ENCODE results near the gene PTGDR. TPM values are rescaled to one million over a fixed set of nuclear protein-coding genes. Genes with fewer than 3 reads are reported as not detected.

The PTGDR gene
- total and polyA plus RNA-seq, 2 of the 8 experiments (the other 6 are each of a cell fraction or from before 2014, with no cell fraction given), result 0.22 to 0.83 TPM

- ChIA-PET POLR2A (ENCODE audit: partially characterized antibody) (no interaction called here), CTCF (ENCODE audit: partially characterized antibody) (no interaction called here)
- H3K9ac ChIP-seq (replicated peaks in 1 of 4; ENCODE audit: extremely low read depth in 1 of 4, low read depth in 3 of 4, low read length in 3 of 4), result no peak overlapping the region
- H3K36me3 ChIP-seq (ENCODE audit: control insufficient read depth in 2 of 4, insufficient read depth in 4 of 4, low read length in 3 of 4), result no peaks in the 10 kb centered on the region
- H2BK5ac ChIP-seq (ENCODE audit: low read depth, low read length), result no peak overlapping the region
- H3K79me2 ChIP-seq (ENCODE audit: control insufficient read depth in 1 of 2, insufficient read depth in 2 of 2, low read length in 2 of 2), result no peaks in the 10 kb centered on the region
- no peak overlapping the region for H2BK15ac ChIP-seq (ENCODE audit: low read length)
- H2BK20ac ChIP-seq (ENCODE audit: low read length), result no peak overlapping the region
- H3K79me1 ChIP-seq (ENCODE audit: low read depth, low read length), result no peaks in the 10 kb centered on the region
- H2BK120ac ChIP-seq (replicated peaks; ENCODE audit: low read depth, low read length), result no peak overlapping the region
- H3K4me2 ChIP-seq (ENCODE audit: insufficient read depth in 1 of 2, low read depth in 2 of 2, low read length in 2 of 2), result peak overlapping the region; percentile 96 to 99; a peak in 1 of 4 replicates
- H3K27me3 ChIP-seq (replicated peaks in 1 of 4; ENCODE audit: control insufficient read depth in 3 of 4, extremely low read depth in 1 of 4, insufficient read depth in 3 of 4, low read length in 3 of 4), result peaks cover 33 to 49% (median 45%) of the 10 kb centered on the region in 4 experiments
- H4K5ac ChIP-seq (ENCODE audit: insufficient read length, low read depth, low read length), result no peak overlapping the region
- no peak overlapping the region for H3K18ac ChIP-seq (ENCODE audit: extremely low read depth, low read length)
- H3K23ac ChIP-seq (ENCODE audit: insufficient read length), result no peak overlapping the region
- TF ChIP-seq RNF2 (IDR thresholded peaks at IDR 0.05; ENCODE audit: borderline replicate concordance, low read depth, low read length, missing control alignments, poor library complexity, severe bottlenecking) (no peak), POU5F1 (IDR thresholded peaks at IDR 0.05; ENCODE audit: low read depth, low read length) (no peak), USF2 (IDR thresholded peaks at IDR 0.05; ENCODE audit: low read length) (no peak), HDAC2 (IDR thresholded peaks at IDR 0.05; ENCODE audit: borderline replicate concordance in 1 of 2, low read depth in 2 of 2, low read length in 2 of 2) (no peak), BRCA1 (IDR thresholded peaks at IDR 0.05; ENCODE audit: low read depth, low read length) (no peak), RAD21 (IDR thresholded peaks at IDR 0.05 in 1 of 2, conservative IDR thresholded peaks at IDR 0.05 in 1 of 2; ENCODE audit: low read depth in 2 of 2, low read length in 2 of 2) (no peak), POLR2AphosphoS5 (IDR thresholded peaks at IDR 0.05; ENCODE audit: low read depth, low read length) (no peak), YY1 (IDR thresholded peaks at IDR 0.05; ENCODE audit: low read depth, low read length) (no peak)
- H3K23me2 ChIP-seq (ENCODE audit: low read depth, low read length), result peaks cover 17% of the 10 kb centered on the region
- no peak overlapping the region for H3K56ac ChIP-seq (replicated peaks; ENCODE audit: insufficient read length, low read depth, low read length)
- DNase-seq (ENCODE audit: low read depth in 1 of 2, low spot score in 2 of 2), result no peak
- no peak overlapping the region for H3K14ac ChIP-seq (ENCODE audit: insufficient read length)
- no peak overlapping the region for H3K4me3 ChIP-seq (ENCODE audit: extremely low read depth in 1 of 4, insufficient read depth in 2 of 4, low read depth in 3 of 4, low read length in 4 of 4)
- H2AK5ac ChIP-seq (ENCODE audit: low read depth, low read length), result no peak overlapping the region
- no peak overlapping the region for H4K91ac ChIP-seq (replicated peaks; ENCODE audit: insufficient read length, low read length)
- 79% methylated on average over 5 of the region's 5 CpGs; no CpG with 5 or more reads in 1 of the 2 experiments for WGBS, 2 experiments (ENCODE audit: extremely low coverage in 1 of 2, insufficient coverage in 1 of 2, insufficient read length in 1 of 2, insufficient replicate concordance in 2 of 2, low coverage in 1 of 2, low lambda C conversion rate in 2 of 2, missing lambda C conversion rate in 1 of 2)
- H2AFZ ChIP-seq (ENCODE audit: low read length), result no peak overlapping the region
- no peaks in the 10 kb centered on the region for H4K20me1 ChIP-seq (replicated peaks in 1 of 2; ENCODE audit: control insufficient read depth in 1 of 2, insufficient read depth in 2 of 2, low read length in 2 of 2)
- no peak overlapping the region for H4K8ac ChIP-seq (ENCODE audit: extremely low read depth, insufficient read depth, low read length)
- H3K27ac ChIP-seq (ENCODE audit: low read depth, low read length), result no peak overlapping the region
- peaks cover 3 to 10% (median 6%) of the 10 kb centered on the region in 4 experiments for H3K4me1 ChIP-seq (replicated peaks in 1 of 4; ENCODE audit: control insufficient read depth in 3 of 4, insufficient read depth in 4 of 4, low read length in 3 of 4)
- no peaks in the 10 kb centered on the region for H3K9me3 ChIP-seq (ENCODE audit: insufficient read depth in 2 of 2, low read depth in 1 of 2, low read length in 1 of 2)
- FAIRE-seq, result no peak
- H3K4ac ChIP-seq (replicated peaks; ENCODE audit: insufficient read length, low read depth, low read length), result no peak overlapping the region
- no peak overlapping the region for H2BK12ac ChIP-seq (ENCODE audit: low read depth, low read length)
These were observed 45.4 kb downstream of the PTGDR start for GRCh38 chr14:52312931-52313355.

Data from H1 (cell line).